HPDE6-E6E7 (cell line): ENCODE measurements around the gene CCDC60.
"Not testable (repeated sequence)": the region's sequence is repeated elsewhere in the genome, so short reads cannot be mapped to it uniquely, and the experiment has no call there.

Experiments used
- DNase-seq: peaks from one replicate; pipeline ENCODE4 v3.0.0; 2011; ENCODE audit warnings: missing footprints; ENCODE audit errors: extremely low spot score

CCDC60 gene

GRCh38 chr12:119338593-119339363 lies 4.2 kb downstream of the CCDC60 start:
- no peak for DNase-seq

GRCh38 chr12:119340578-119340977 lies 6.0 kb downstream of the CCDC60 start:
- no peak for DNase-seq

- DNase-seq = no peak
Observed at GRCh38 chr12:119341020-119341419, 6.5 kb downstream of the CCDC60 start.

GRCh38 chr12:119341988-119342387 lies 7.5 kb downstream of the CCDC60 start:
- no peak for DNase-seq

GRCh38 chr12:119343130-119343529 lies 8.6 kb downstream of the CCDC60 start:
- no peak for DNase-seq

- no peak for DNase-seq
Observed at GRCh38 chr12:119354172-119354571, 19.6 kb downstream of the CCDC60 start.

GRCh38 chr12:119360366-119360765 lies 25.8 kb downstream of the CCDC60 start:
- DNase-seq = not testable (repeated sequence)

- no peak for DNase-seq
Observed at GRCh38 chr12:119363037-119363436, 28.5 kb downstream of the CCDC60 start.

- no peak for DNase-seq
Observed at GRCh38 chr12:119363490-119363889, 29.0 kb downstream of the CCDC60 start.

- no peak for DNase-seq
Observed at GRCh38 chr12:119365451-119365850, 30.9 kb downstream of the CCDC60 start.

GRCh38 chr12:119366007-119366406 lies 31.5 kb downstream of the CCDC60 start:
- DNase-seq = no peak

GRCh38 chr12:119369161-119369560 lies 34.6 kb downstream of the CCDC60 start:
- DNase-seq = no peak

GRCh38 chr12:119369907-119370546 lies 35.5 kb downstream of the CCDC60 start:
- DNase-seq = no peak

GRCh38 chr12:119372540-119372939 lies 38.0 kb downstream of the CCDC60 start:
- no peak for DNase-seq

GRCh38 chr12:119373001-119373400 lies 38.5 kb downstream of the CCDC60 start:
- no peak for DNase-seq

- no peak for DNase-seq
Observed at GRCh38 chr12:119373666-119374065, 39.1 kb downstream of the CCDC60 start.

- no peak for DNase-seq
Observed at GRCh38 chr12:119374635-119375034, 40.1 kb downstream of the CCDC60 start.

- DNase-seq = no peak
Observed at GRCh38 chr12:119375075-119375882, 40.8 kb downstream of the CCDC60 start.

GRCh38 chr12:119375883-119376190 lies 41.3 kb downstream of the CCDC60 start:
- no peak for DNase-seq

GRCh38 chr12:119378903-119379302 lies 44.4 kb downstream of the CCDC60 start:
- no peak for DNase-seq

GRCh38 chr12:119381471-119382235 lies 47.1 kb downstream of the CCDC60 start:
- DNase-seq = no peak

- no peak for DNase-seq
Observed at GRCh38 chr12:119383206-119383605, 48.7 kb downstream of the CCDC60 start.
